ENCODE data around the gene SSX1. TPM values are rescaled to one million over a fixed set of nuclear protein-coding genes. Genes with fewer than 3 reads are reported as not detected.

Gene SSX1
- total and polyA plus RNA-seq, 9 of the 15 experiments (the other 6 are each of a cell fraction or from before 2014, with no cell fraction given), result 15.2 to 221 (median 115) TPM

- H3K4me1 ChIP-seq (replicated peaks in 1 of 2; ENCODE audit: control insufficient read depth in 2 of 2, insufficient read depth in 2 of 2, low read length in 2 of 2), result no peaks in the 10 kb centered on the region; a peak in 1 of 5 replicates
- no peaks in the 10 kb centered on the region for H3K9me1 ChIP-seq (ENCODE audit: control insufficient read depth, insufficient read depth, low read length)
- 20% methylated on average over 8 of the region's 11 CpGs for WGBS (ENCODE audit: insufficient coverage, low coverage, missing lambda C conversion rate)
- intact Hi-C loops (cut with micrococcal nuclease), result no loop called here
- H3K36me3 ChIP-seq (ENCODE audit: control insufficient read depth, insufficient read depth, low read length), result no peaks in the 10 kb centered on the region
- no peak overlapping the region for H3K4me2 ChIP-seq (ENCODE audit: insufficient read depth, low read length)
- H4K20me1 ChIP-seq (replicated peaks; ENCODE audit: control insufficient read depth, insufficient read depth, low read length), result no peaks in the 10 kb centered on the region
- H3K9ac ChIP-seq (ENCODE audit: insufficient read depth in 1 of 2, low read depth in 2 of 2, low read length in 2 of 2), result no peak overlapping the region
- no peaks in the 10 kb centered on the region; a peak in 1 of 5 replicates for H3K27me3 ChIP-seq (ENCODE audit: control insufficient read depth in 2 of 2, insufficient read depth in 2 of 2, low read length in 2 of 2)
- no peaks in the 10 kb centered on the region for H3K79me2 ChIP-seq (ENCODE audit: control insufficient read depth, insufficient read depth, low read length)
- H3K27ac ChIP-seq (ENCODE audit: extremely low read depth, low read depth, low read length), result no peak overlapping the region
- DNase-seq (ENCODE audit: extremely low read depth in 1 of 4, low spot score in 3 of 4) (peak; percentile 19 to 46 (median 24)), FAIRE-seq (no peak), ATAC-seq (no peak)
- no TSS peak for BruUV-seq (replicated peaks)
- CTCF ChIA-PET (ENCODE audit: low intra/inter-chr PET ratio), result no interaction called here
- no peak overlapping the region for H2AFZ ChIP-seq (ENCODE audit: low read depth, low read length)
- POLR2A ChIA-PET, result no interaction called here
- TF ChIP-seq E2F6 (IDR thresholded peaks at IDR 0.05; ENCODE audit: borderline replicate concordance in 1 of 2, extremely low read depth in 1 of 2, insufficient read depth in 1 of 2, insufficient read length in 1 of 2, low read depth in 1 of 2, low read length in 1 of 2, poor library complexity in 1 of 2, severe bottlenecking in 1 of 2), result peak in 1 of 2 experiments; percentile 26
- TF ChIP-seq FOS (IDR thresholded peaks at IDR 0.05; ENCODE audit: extremely low read depth, insufficient read length), result peak; percentile 66
- no peak for TF ChIP-seq CEBPG (CRISPR knock-in tag; IDR thresholded peaks at IDR 0.05)
- TF ChIP-seq CEBPG (tag; conservative IDR thresholded peaks at IDR 0.05 in 1 of 2, IDR thresholded peaks at IDR 0.05 in 1 of 2), result peak in 1 of 2 experiments; percentile 73; a peak in 2 of 4 replicates
- no peak for TF ChIP-seq NCOA4 (IDR thresholded peaks at IDR 0.05; ENCODE audit: partially characterized antibody)
- peak; percentile 92 for TF ChIP-seq CEBPB (tag; IDR thresholded peaks at IDR 0.05)
- peak; percentile 48; the same call in 1 of the 2 replicates for TF ChIP-seq NFE2 (IDR thresholded peaks at IDR 0.05; ENCODE audit: low read depth)
- TF ChIP-seq CCAR2 (IDR thresholded peaks at IDR 0.05; ENCODE audit: low read depth, low read length), result no peak
- TF ChIP-seq ZNF609 (CRISPR knock-in tag; IDR thresholded peaks at IDR 0.05; ENCODE audit: borderline replicate concordance), result no peak
- peak; percentile 49 for TF ChIP-seq RBM25 (IDR thresholded peaks at IDR 0.05; ENCODE audit: low read depth, low read length, severe bottlenecking)
- no peak for TF ChIP-seq ZNF263 (CRISPR knock-in tag; IDR thresholded peaks at IDR 0.05; ENCODE audit: borderline replicate concordance)
- TF ChIP-seq PKNOX1 (IDR thresholded peaks at IDR 0.05), result peak; percentile 43; the same call in 1 of the 2 replicates
- TF ChIP-seq GTF2A2 (tag; IDR thresholded peaks at IDR 0.05), result no peak
- TF ChIP-seq NFYB (IDR thresholded peaks at IDR 0.05; ENCODE audit: extremely low read depth, insufficient read length), result peak; percentile 71
- H3K4me3 ChIP-seq, result no peak overlapping the region
- in situ Hi-C loops (cut with MboI), result no loop called here
- H3K9me3 ChIP-seq (replicated peaks; ENCODE audit: control insufficient read depth, insufficient read depth, low read depth, low read length), result no peaks in the 10 kb centered on the region
These were observed 51.0 kb downstream of the SSX1 start for GRCh38 chrX:48306175-48306574.

All from K562 (cell line).